ENCODE measurements around the gene REST.

GRCh38 chr4:56953680-56954520, 46.2 kb downstream of the REST start:
- TF ChIP-seq CTCF (IDR thresholded peaks at IDR 0.05) (no peak), POLR2AphosphoS5 (IDR thresholded peaks at IDR 0.05; ENCODE audit: low read depth, low read length) (no peak), SIN3A (IDR thresholded peaks at IDR 0.05; ENCODE audit: borderline replicate concordance, insufficient read depth, low read depth, low read length) (no peak), TCF7L2 (IDR thresholded peaks at IDR 0.05; ENCODE audit: low read depth, low read length) (no peak)
- TF ChIP-seq, protein P1, sequence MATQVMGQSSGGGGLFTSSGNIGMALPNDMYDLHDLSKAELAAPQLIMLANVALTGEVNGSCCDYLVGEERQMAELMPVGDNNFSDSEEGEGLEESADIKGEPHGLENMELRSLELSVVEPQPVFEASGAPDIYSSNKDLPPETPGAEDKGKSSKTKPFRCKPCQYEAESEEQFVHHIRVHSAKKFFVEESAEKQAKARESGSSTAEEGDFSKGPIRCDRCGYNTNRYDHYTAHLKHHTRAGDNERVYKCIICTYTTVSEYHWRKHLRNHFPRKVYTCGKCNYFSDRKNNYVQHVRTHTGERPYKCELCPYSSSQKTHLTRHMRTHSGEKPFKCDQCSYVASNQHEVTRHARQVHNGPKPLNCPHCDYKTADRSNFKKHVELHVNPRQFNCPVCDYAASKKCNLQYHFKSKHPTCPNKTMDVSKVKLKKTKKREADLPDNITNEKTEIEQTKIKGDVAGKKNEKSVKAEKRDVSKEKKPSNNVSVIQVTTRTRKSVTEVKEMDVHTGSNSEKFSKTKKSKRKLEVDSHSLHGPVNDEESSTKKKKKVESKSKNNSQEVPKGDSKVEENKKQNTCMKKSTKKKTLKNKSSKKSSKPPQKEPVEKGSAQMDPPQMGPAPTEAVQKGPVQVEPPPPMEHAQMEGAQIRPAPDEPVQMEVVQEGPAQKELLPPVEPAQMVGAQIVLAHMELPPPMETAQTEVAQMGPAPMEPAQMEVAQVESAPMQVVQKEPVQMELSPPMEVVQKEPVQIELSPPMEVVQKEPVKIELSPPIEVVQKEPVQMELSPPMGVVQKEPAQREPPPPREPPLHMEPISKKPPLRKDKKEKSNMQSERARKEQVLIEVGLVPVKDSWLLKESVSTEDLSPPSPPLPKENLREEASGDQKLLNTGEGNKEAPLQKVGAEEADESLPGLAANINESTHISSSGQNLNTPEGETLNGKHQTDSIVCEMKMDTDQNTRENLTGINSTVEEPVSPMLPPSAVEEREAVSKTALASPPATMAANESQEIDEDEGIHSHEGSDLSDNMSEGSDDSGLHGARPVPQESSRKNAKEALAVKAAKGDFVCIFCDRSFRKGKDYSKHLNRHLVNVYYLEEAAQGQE (IDR thresholded peaks at IDR 0.05; ENCODE audit: insufficient read depth in 1 of 2, low read depth in 2 of 2, low read length in 1 of 2), result no peak

Measured in Panc1 (cell line).